Stimulated activated CD8-positive, alpha-beta memory T cell treated with anti-CD3 and anti-CD28 coated beads, Interleukin-7, amount 100 ng/mL, for 1 hour (primary cell): Measurements from ENCODE around the gene CLN5.
"Not testable (repeated sequence)": the region's sequence is repeated elsewhere in the genome, so short reads cannot be mapped to it uniquely, and the experiment has no call there.

ENCODE experiments used
- DNase-seq, 2 donors: peaks; one replicate each; pipeline ENCODE4 v3.0.0-alpha.2; 2020; ENCODE audit warnings: low read depth in 2 of 2

Gene CLN5

GRCh38 chr13:76975863-76976262 is 16.0 kb upstream of the CLN5 start:
- DNase-seq: no peak

GRCh38 chr13:76976490-76976889 is 15.4 kb upstream of the CLN5 start:
- no peak for DNase-seq

- DNase-seq: no peak
Measured at GRCh38 chr13:76976929-76977328, 15.0 kb upstream of the CLN5 start.

- DNase-seq: peak; percentile 68 to 81
Measured at GRCh38 chr13:76980075-76980718, 11.7 kb upstream of the CLN5 start.

- no peak for DNase-seq
Measured at GRCh38 chr13:76982061-76982460, 9.8 kb upstream of the CLN5 start.

- no peak for DNase-seq
Measured at GRCh38 chr13:76983676-76984075, 8.2 kb upstream of the CLN5 start.

GRCh38 chr13:76991432-76991795 is 467 bp upstream of the CLN5 start:
- peak; percentile 46 to 51 for DNase-seq

GRCh38 chr13:76992548-76993001 is 694 bp downstream of the CLN5 start:
- DNase-seq: no peak

- no peak for DNase-seq
Measured at GRCh38 chr13:76993021-76993420, 1.1 kb downstream of the CLN5 start.

GRCh38 chr13:76993473-76993872 is 1.6 kb downstream of the CLN5 start:
- DNase-seq: no peak

- DNase-seq: no peak
Measured at GRCh38 chr13:76994281-76994680, 2.4 kb downstream of the CLN5 start.

- DNase-seq: no peak
Measured at GRCh38 chr13:77000475-77000874, 8.6 kb downstream of the CLN5 start.

GRCh38 chr13:77001540-77001939 is 9.7 kb downstream of the CLN5 start:
- no peak for DNase-seq

GRCh38 chr13:77001963-77002587 is 10.2 kb downstream of the CLN5 start:
- no peak for DNase-seq

GRCh38 chr13:77002590-77003190 is 10.8 kb downstream of the CLN5 start:
- DNase-seq: no peak

GRCh38 chr13:77008337-77008736 is 16.5 kb downstream of the CLN5 start:
- not testable (repeated sequence) for DNase-seq

GRCh38 chr13:77009011-77009410 is 17.1 kb downstream of the CLN5 start:
- no peak for DNase-seq

- DNase-seq: not testable (repeated sequence)
Measured at GRCh38 chr13:77009719-77010118, 17.8 kb downstream of the CLN5 start.

GRCh38 chr13:77013853-77014542 is 22.1 kb downstream of the CLN5 start:
- no peak for DNase-seq

- no peak for DNase-seq
Measured at GRCh38 chr13:77014906-77015685, 23.2 kb downstream of the CLN5 start.

- no peak for DNase-seq
Measured at GRCh38 chr13:77016251-77016812, 24.5 kb downstream of the CLN5 start.
